Endothelial cell of umbilical vein (primary cell): ENCODE data around the gene CCSER1. TPM values are rescaled to one million over a fixed set of nuclear protein-coding genes. Genes with fewer than 3 reads are reported as not detected.

Experiments used
- BruUV-seq: library from RNA; stranded (reverse); fragments of 400-500 nt; replicated peaks from 2 replicates; lab custom pipeline; 2021; lab: Mats Ljungman, UMichigan
- CTCF ChIA-PET: fragments of 300-600, 350-600 bp; sonication (Branson Sonifier 250); formaldehyde crosslinking; loops from one replicate; lab custom pipeline; 2021; ENCODE audit warnings: antibody characterized with exemption, inconsistent platforms; lab: Charles Lee
- POLR2A ChIA-PET: fragments of 300-600, 350-600 bp; sonication (Branson Sonifier 250); formaldehyde crosslinking; loops from one replicate; lab custom pipeline; 2021; ENCODE audit warnings: antibody characterized with exemption, inconsistent platforms; lab: Charles Lee
- DNase-seq: peaks from one replicate; pipeline ENCODE4 v3.0.0-alpha.2; 2011; ENCODE audit warnings: low read depth, low spot score
- FAIRE-seq: peaks from 2 replicates; lab custom pipeline; 2011; peaks lifted over from hg19 to GRCh38; lab: Jason Lieb, UNC
- H2AFZ ChIP-seq: 2 replicates; pipeline ENCODE4 v1.6.0; 2012; ENCODE audit warnings: low read depth, low read length, control low read depth, inconsistent platforms
- H3K27ac ChIP-seq: 2 replicates; pipeline ENCODE4 v1.5.1; 2011; ENCODE audit warnings: low read depth, mild to moderate bottlenecking, control low read depth, low read length, moderate library complexity; ENCODE audit not compliant: insufficient read depth
- H3K27me3 ChIP-seq, 2 experiments: 2 replicates each; pipeline versions ENCODE4 v1.6.0 to v1.6.1; 2011; ENCODE audit warnings: low read length in 2 of 2, mixed read lengths in 1 of 2; ENCODE audit not compliant: control insufficient read depth in 2 of 2, insufficient read depth in 2 of 2
- H3K36me3 ChIP-seq, 2 experiments: 2 replicates in 1 of 2; 3 replicates in 1 of 2; pipeline ENCODE4 v1.5.1; 2011; ENCODE audit warnings: low read length in 2 of 2, mild to moderate bottlenecking in 1 of 2, moderate library complexity in 1 of 2; ENCODE audit not compliant: control insufficient read depth in 2 of 2, insufficient read depth in 2 of 2; ENCODE audit errors: extremely low read depth in 1 of 2
- H3K4me1 ChIP-seq: 3 replicates; pipeline ENCODE4 v1.5.1; 2011; ENCODE audit warnings: mild to moderate bottlenecking, low read length; ENCODE audit not compliant: control insufficient read depth, insufficient read depth; ENCODE audit errors: extremely low read depth
- H3K4me2 ChIP-seq: 2 replicates; pipeline ENCODE4 v1.6.1; 2011; ENCODE audit warnings: low read length, control low read depth, mixed read lengths; ENCODE audit not compliant: insufficient read depth
- H3K4me3 ChIP-seq, 3 experiments: fragments of 200-600 bp in 1 of 3; sonication (generic), shearing (Covaris generic) in 1 of 3; replicated peaks in 1 of 3; 2 replicates each; pipeline ENCODE4 v1.5.1; 2011 to 2016; ENCODE audit warnings: control low read depth in 3 of 3, low read length in 3 of 3, mild to moderate bottlenecking in 2 of 3, inconsistent platforms in 1 of 3, low read depth in 1 of 3, moderate library complexity in 1 of 3; ENCODE audit not compliant: insufficient read depth in 1 of 3
- H3K79me2 ChIP-seq: 2 replicates; pipeline ENCODE4 v1.6.0; 2012; ENCODE audit warnings: low read length, inconsistent platforms; ENCODE audit not compliant: control insufficient read depth, insufficient read depth
- H3K9ac ChIP-seq: replicated peaks from 2 replicates; pipeline ENCODE3; 2011; ENCODE audit warnings: low read length, control low read depth; ENCODE audit not compliant: insufficient read depth; ENCODE audit errors: extremely low read depth
- H3K9me1 ChIP-seq: replicated peaks from 3 replicates; pipeline ENCODE4 v1.6.0; 2011; ENCODE audit warnings: mild to moderate bottlenecking, low read length; ENCODE audit not compliant: control insufficient read depth, insufficient read depth; ENCODE audit errors: extremely low read depth
- H3K9me3 ChIP-seq: replicated peaks from 2 replicates; pipeline ENCODE4 v1.5.1; 2012; ENCODE audit warnings: low read length, inconsistent platforms; ENCODE audit not compliant: control insufficient read depth, insufficient read depth
- H4K20me1 ChIP-seq: replicated peaks from 2 replicates; pipeline ENCODE3; 2011; ENCODE audit warnings: mild to moderate bottlenecking, low read length; ENCODE audit not compliant: control insufficient read depth, insufficient read depth; ENCODE audit errors: extremely low read depth
- EZH2 ChIP-seq: IDR thresholded peaks from 2 replicates; pipeline ENCODE4 v1.6.1; 2012; ENCODE audit warnings: borderline replicate concordance, low read depth, mild to moderate bottlenecking, moderate library complexity, low read length, inconsistent platforms; ENCODE audit not compliant: severe bottlenecking
- FOS ChIP-seq: IDR thresholded peaks from 2 replicates; pipeline ENCODE4 v1.6.1; 2011; ENCODE audit warnings: mild to moderate bottlenecking, low read length, moderate library complexity, borderline replicate concordance; ENCODE audit not compliant: insufficient read depth
- GATA2 ChIP-seq: IDR thresholded peaks from 2 replicates; pipeline ENCODE4 v1.7.0; 2011; ENCODE audit warnings: low read depth, mild to moderate bottlenecking, moderate library complexity, mixed read lengths, low read length; ENCODE audit not compliant: insufficient read length, insufficient read depth
- JUN ChIP-seq: IDR thresholded peaks from 2 replicates; pipeline ENCODE4 v1.6.1; 2011; ENCODE audit warnings: borderline replicate concordance, low read depth; ENCODE audit not compliant: insufficient read length, insufficient read depth
- MAX ChIP-seq: IDR thresholded peaks from 2 replicates; pipeline ENCODE4 v1.6.1; 2011; ENCODE audit not compliant: insufficient read depth, insufficient read length
- MYC ChIP-seq: IDR thresholded peaks from one replicate; pipeline ENCODE4 v1.6.1; 2011; ENCODE audit warnings: mild to moderate bottlenecking, low read depth, low read length
- POLR2A ChIP-seq: IDR thresholded peaks from 2 replicates; pipeline ENCODE4 v1.6.1; 2012; ENCODE audit warnings: low read depth, mild to moderate bottlenecking, control low read depth, low read length
- POLR2AphosphoS5 ChIP-seq: IDR thresholded peaks from 2 replicates; pipeline ENCODE4 v1.6.1; 2012; ENCODE audit warnings: low read depth, mild to moderate bottlenecking, control low read depth, low read length, moderate library complexity; ENCODE audit not compliant: insufficient read depth
- dilution Hi-C: fragments of 300-500 bp; cut with MboI; formaldehyde crosslinking; loops from one replicate; pipeline ENCODE4 v1.15.0; 2019; ENCODE audit warnings: low sequenced_read_pairs; ENCODE audit not compliant: extremely low pct_ligation_motif_present
- intact Hi-C: fragments of 100-400 bp; cut with micrococcal nuclease; formaldehyde crosslinking; loops from one replicate; pipeline ENCODE4 v1.10.0; 2022
- polyA plus RNA-seq, 4 experiments: library from polyadenylated mRNA; depleted of rRNA in 3 of 4; stranded (reverse) in 3 of 4; unstranded in 1 of 4; fragments of >200 nt; gene quantifications; 2 replicates each; pipeline versions ENCODE4 v1.2.1 to v1.2.3, GENCODE V29; 2011 to 2012; ENCODE audit warnings: missing spikeins in 1 of 4
- total RNA-seq: library from RNA; stranded (reverse); gene quantifications from 2 replicates; pipeline ENCODE4 v1.2.3, GENCODE V29; 2021
- TF ChIP-seq, protein P1 (sequence below), 2 donors: IDR thresholded peaks; 1 replicate in 1 of 2; 2 replicates in 1 of 2; pipeline ENCODE4 v1.5.1; 2011; ENCODE audit warnings: low read length in 2 of 2, mild to moderate bottlenecking in 2 of 2, moderate library complexity in 2 of 2, control low read depth in 1 of 2, inconsistent platforms in 1 of 2, low read depth in 1 of 2; ENCODE audit not compliant: insufficient read depth in 1 of 2; ENCODE audit errors: extremely low read depth in 1 of 2

Gene CCSER1
- total and polyA plus RNA-seq, 2 donors (not counting 3 experiments of a cell fraction or from before 2014, with no cell fraction given): 0.11 to 1.8 TPM

DNA sequence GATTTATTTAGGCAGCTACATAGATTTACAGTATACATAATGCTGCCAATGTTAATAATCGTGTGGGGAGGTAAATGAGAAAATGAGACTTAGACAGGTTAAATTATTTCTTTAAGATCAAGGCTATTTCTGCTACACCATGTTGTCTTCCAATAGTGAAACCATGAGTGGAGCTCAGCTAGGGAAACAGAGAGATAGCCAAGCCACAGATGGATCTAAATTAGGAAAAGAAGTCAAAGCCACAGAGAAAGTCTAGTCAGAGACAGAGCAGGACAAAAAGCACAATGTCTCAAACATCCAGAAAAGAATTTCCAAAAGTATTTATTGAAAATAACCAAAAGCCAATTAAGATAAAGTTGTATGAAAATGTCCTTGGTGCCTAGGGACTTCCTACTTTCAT lies 1309.4 kb downstream of the CCSER1 start:
- Histone ChIP-seq H3K79me2 (no peaks in the 10 kb centered on the region), H3K27ac (no peak overlapping the region), H4K20me1 (no peaks in the 10 kb centered on the region), H3K36me3 (no peaks in the 10 kb centered on the region), H3K27me3 (no peaks in the 10 kb centered on the region), H3K9me1 (no peaks in the 10 kb centered on the region), H3K4me2 (no peak overlapping the region), H2AFZ (no peak overlapping the region), H3K4me1 (no peaks in the 10 kb centered on the region), H3K9ac (no peak overlapping the region), H3K4me3 (no peak overlapping the region), H3K9me3 (no peaks in the 10 kb centered on the region)
- ChIA-PET POLR2A (no interaction called here), CTCF (no interaction called here)
- dilution Hi-C loops (no loop called here), intact Hi-C loops (no loop called here)
- TF ChIP-seq FOS: no peak
- no peak for TF ChIP-seq MYC
- no peak for TF ChIP-seq GATA2
- TF ChIP-seq POLR2AphosphoS5: no peak
- TF ChIP-seq EZH2: no peak
- TF ChIP-seq MAX: no peak
- no peak for TF ChIP-seq POLR2A
- no peak for TF ChIP-seq JUN
- TF ChIP-seq, protein P1, sequence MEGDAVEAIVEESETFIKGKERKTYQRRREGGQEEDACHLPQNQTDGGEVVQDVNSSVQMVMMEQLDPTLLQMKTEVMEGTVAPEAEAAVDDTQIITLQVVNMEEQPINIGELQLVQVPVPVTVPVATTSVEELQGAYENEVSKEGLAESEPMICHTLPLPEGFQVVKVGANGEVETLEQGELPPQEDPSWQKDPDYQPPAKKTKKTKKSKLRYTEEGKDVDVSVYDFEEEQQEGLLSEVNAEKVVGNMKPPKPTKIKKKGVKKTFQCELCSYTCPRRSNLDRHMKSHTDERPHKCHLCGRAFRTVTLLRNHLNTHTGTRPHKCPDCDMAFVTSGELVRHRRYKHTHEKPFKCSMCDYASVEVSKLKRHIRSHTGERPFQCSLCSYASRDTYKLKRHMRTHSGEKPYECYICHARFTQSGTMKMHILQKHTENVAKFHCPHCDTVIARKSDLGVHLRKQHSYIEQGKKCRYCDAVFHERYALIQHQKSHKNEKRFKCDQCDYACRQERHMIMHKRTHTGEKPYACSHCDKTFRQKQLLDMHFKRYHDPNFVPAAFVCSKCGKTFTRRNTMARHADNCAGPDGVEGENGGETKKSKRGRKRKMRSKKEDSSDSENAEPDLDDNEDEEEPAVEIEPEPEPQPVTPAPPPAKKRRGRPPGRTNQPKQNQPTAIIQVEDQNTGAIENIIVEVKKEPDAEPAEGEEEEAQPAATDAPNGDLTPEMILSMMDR (IDR thresholded peaks at IDR 0.05; ENCODE audit: extremely low read depth in 1 of 2, insufficient read depth in 1 of 2, low read depth in 1 of 2, low read length in 2 of 2): no peak
- no TSS peak for BruUV-seq
- DNase-seq (no peak), FAIRE-seq (no peak)
